A549 (cell line): Measurements from ENCODE around the gene PLCXD3. TPM values are rescaled to one million over a fixed set of nuclear protein-coding genes. Genes with fewer than 3 reads are reported as not detected.

Source experiments
- ATAC-seq, 2 experiments: fragments of 200-7000 bp in 1 of 2; fragments of >200 bp in 1 of 2; cut with Nextera tagmentation in 1 of 2; cut with Tn5 transposase in 1 of 2; 3 replicates each; pipeline versions ENCODE4 v1.8.0 to v1.9.1; 2018 to 2020; ENCODE audit warnings: mild to moderate bottlenecking in 1 of 2, moderate library complexity in 1 of 2
- CTCF ChIA-PET: fragments of 300-600 bp; sonication (Branson Sonifier 250); formaldehyde crosslinking; extraction: SDS; loops from one replicate; lab custom pipeline; 2021; ENCODE audit warnings: antibody characterized with exemption, inconsistent platforms; lab: Yijun Ruan, JAX
- POLR2A ChIA-PET: fragments of 350-600 bp; formaldehyde crosslinking; extraction: SDS; loops from one replicate; lab custom pipeline; 2021; ENCODE audit warnings: antibody characterized with exemption, inconsistent platforms; lab: Yijun Ruan, JAX
- DNase-seq, 2 experiments: peaks; one replicate each; pipeline versions ENCODE4 v3.0.0 to v3.0.0-alpha.2; 2011 to 2016; ENCODE audit warnings: low read depth in 1 of 2, low spot score in 1 of 2
- FAIRE-seq: peaks from 2 replicates; lab custom pipeline; 2011; peaks lifted over from hg19 to GRCh38; lab: Jason Lieb, UNC
- H3K27ac ChIP-seq, 2 experiments: fragments of >200 bp; sonication (Bioruptor Twin); formaldehyde crosslinking; 3 replicates each; pipeline ENCODE4 v1.5.1; 2016 to 2017
- H3K4me1 ChIP-seq: fragments of >200 bp; sonication (Bioruptor Twin); formaldehyde crosslinking; 3 replicates; pipeline ENCODE4 v1.6.1; 2016
- H3K4me2 ChIP-seq: fragments of >200 bp; sonication (Bioruptor Twin); formaldehyde crosslinking; 3 replicates; pipeline ENCODE4 v1.6.1; 2016
- H3K4me3 ChIP-seq: fragments of >200 bp; sonication (Bioruptor Twin); formaldehyde crosslinking; 3 replicates; pipeline ENCODE4 v1.5.1; 2016
- H3K9me3 ChIP-seq: fragments of >200 bp; sonication (Bioruptor Twin); formaldehyde crosslinking; 3 replicates; pipeline ENCODE4 v1.6.1; 2016
- ATOH8 ChIP-seq: fragments of 250-450 bp; sonication (Bioruptor Pico); IDR thresholded peaks from 2 replicates; pipeline ENCODE4 v1.5.0; 2020; ENCODE audit warnings: low read depth, mild to moderate bottlenecking, moderate library complexity
- BHLHE40 ChIP-seq: IDR thresholded peaks from 2 replicates; pipeline ENCODE4 v1.6.1; 2012; ENCODE audit warnings: low read depth, low read length, inconsistent platforms
- CHD4 ChIP-seq: fragments of 200-600 bp; sonication (generic); IDR thresholded peaks from 2 replicates; pipeline ENCODE4 v1.6.1; 2016; ENCODE audit warnings: antibody characterized with exemption, mild to moderate bottlenecking, borderline replicate concordance
- E2F6 ChIP-seq: IDR thresholded peaks from 2 replicates; pipeline ENCODE4 v1.6.1; 2012; ENCODE audit warnings: low read depth, borderline replicate concordance
- EHF ChIP-seq: fragments of 250-450 bp; sonication (Bioruptor Pico); IDR thresholded peaks from 2 replicates; pipeline ENCODE4 v1.5.0; 2020; ENCODE audit warnings: mild to moderate bottlenecking
- EP300 ChIP-seq, 2 experiments: fragments of >200 bp; sonication (Bioruptor Twin); formaldehyde crosslinking; IDR thresholded peaks; 2 replicates in 1 of 2; 3 replicates in 1 of 2; pipeline ENCODE4 v1.6.1; 2016 to 2017
- FOSB ChIP-seq: fragments of 250-450 bp; sonication (Bioruptor Pico); IDR thresholded peaks from 2 replicates; pipeline ENCODE4 v1.5.0; 2020; ENCODE audit warnings: mild to moderate bottlenecking, moderate library complexity
- FOXS1 ChIP-seq: fragments of 250-450 bp; sonication (Bioruptor Pico); IDR thresholded peaks from 2 replicates; pipeline ENCODE4 v1.5.0; 2020; ENCODE audit warnings: mild to moderate bottlenecking, moderate library complexity
- HDAC2 ChIP-seq: fragments of 200-600 bp; sonication (generic); IDR thresholded peaks from 2 replicates; pipeline ENCODE4 v1.6.1; 2016
- MAFK ChIP-seq: fragments of 450-650 bp; IDR thresholded peaks from 2 replicates; pipeline ENCODE4 v1.6.1; 2014; ENCODE audit not compliant: partially characterized antibody
- NR3C1 ChIP-seq: fragments of >200 bp; sonication (Bioruptor Twin); formaldehyde crosslinking; IDR thresholded peaks from 3 replicates; pipeline ENCODE4 v1.6.1; 2017
- PBX3 ChIP-seq: IDR thresholded peaks from 2 replicates; pipeline ENCODE4 v1.6.1; 2012
- POLR2A ChIP-seq: IDR thresholded peaks from 2 replicates; pipeline ENCODE4 v1.6.1; 2012; ENCODE audit warnings: mild to moderate bottlenecking, low read length
- POLR2AphosphoS2 ChIP-seq: conservative IDR thresholded peaks from 2 replicates; pipeline ENCODE4 v1.6.1; 2012; ENCODE audit warnings: low read length, improper control_type of control experiment, inconsistent platforms
- RARB ChIP-seq: fragments of 250-450 bp; sonication (Bioruptor Pico); IDR thresholded peaks from 2 replicates; pipeline ENCODE4 v1.8.0; 2021; ENCODE audit warnings: mild to moderate bottlenecking, moderate library complexity
- REST ChIP-seq: fragments of 200-600 bp; sonication (generic); IDR thresholded peaks from 2 replicates; pipeline ENCODE4 v1.6.1; 2016; ENCODE audit warnings: antibody characterized with exemption, mild to moderate bottlenecking, moderate library complexity
- RNF2 ChIP-seq: fragments of 200-600 bp; sonication (generic); IDR thresholded peaks from 2 replicates; pipeline ENCODE4 v1.6.1; 2016; ENCODE audit warnings: low read depth, mild to moderate bottlenecking, antibody characterized with exemption, moderate library complexity, borderline replicate concordance
- SMC3 ChIP-seq: fragments of >200 bp; sonication (Bioruptor Twin); formaldehyde crosslinking; IDR thresholded peaks from 3 replicates; pipeline ENCODE4 v1.6.1; 2018; ENCODE audit warnings: inconsistent platforms
- whole genome bisulfite sequencing: methylation state at CpG from one replicate; pipeline ENCODE4 v1.1.6; 2017; ENCODE audit errors: missing lambda C conversion rate; 5-methylcytosine and 5-hydroxymethylcytosine counted together
- polyA plus RNA-seq, 4 experiments: library from polyadenylated mRNA; depleted of rRNA in 3 of 4; stranded (reverse); fragments of >200 nt; fragmentation: RNase III in 1 of 4; extraction: RNeasy Plus Mini Kit Qiagen cat#74134 plus additional on column Dnase treatment in 1 of 4; gene quantifications; 2 replicates in 3 of 4; 3 replicates in 1 of 4; pipeline ENCODE4 v1.2.3, GENCODE V29; 2011 to 2017
- TF ChIP-seq, protein P1 (sequence below): IDR thresholded peaks from 2 replicates; pipeline ENCODE4 v1.6.1; 2012
- TF ChIP-seq, protein P2 (sequence below): fragments of 450-650 bp; IDR thresholded peaks from 2 replicates; pipeline ENCODE4 v1.6.1; 2014; ENCODE audit warnings: antibody characterized with exemption

Gene PLCXD3
- polyA plus RNA-seq, 2 of the 4 experiments (the other 2 are of a cell fraction): 1.2 to 1.6 TPM

DNA sequence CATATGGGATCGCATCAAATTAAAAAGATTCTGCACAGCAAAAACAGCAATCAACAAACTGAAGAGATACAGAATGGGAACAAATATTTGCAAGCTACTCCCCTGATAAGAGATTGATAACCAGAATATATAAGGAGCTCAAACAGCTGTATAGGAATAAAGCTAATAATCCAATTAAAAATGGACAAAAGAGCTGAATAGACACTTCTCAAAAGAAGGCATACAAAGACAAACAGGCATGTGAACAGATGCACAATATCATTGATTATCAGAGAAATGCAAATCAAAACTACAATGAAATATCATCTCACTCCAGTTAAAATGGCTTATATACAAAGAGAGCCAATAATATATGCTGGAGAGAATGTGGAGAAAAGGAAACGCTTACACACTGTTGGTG lies 110.6 kb downstream of the PLCXD3 start:
- ChIA-PET POLR2A (no interaction called here), CTCF (no interaction called here)
- Histone ChIP-seq H3K9me3 (peaks cover 9% of the 10 kb centered on the region; the same call in 1 of the 3 replicates), H3K4me3 (no peak overlapping the region), H3K4me2 (no peak overlapping the region), H3K27ac (no peak overlapping the region), H3K4me1 (peaks cover 15% of the 10 kb centered on the region)
- 88% methylated on average over 2 of the region's 2 CpGs for WGBS
- DNase-seq (no peak), FAIRE-seq (no peak), ATAC-seq (no peak)
- TF ChIP-seq, protein P1, sequence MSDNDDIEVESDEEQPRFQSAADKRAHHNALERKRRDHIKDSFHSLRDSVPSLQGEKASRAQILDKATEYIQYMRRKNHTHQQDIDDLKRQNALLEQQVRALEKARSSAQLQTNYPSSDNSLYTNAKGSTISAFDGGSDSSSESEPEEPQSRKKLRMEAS: no peak
- peak; percentile 69 for TF ChIP-seq MAFK
- no peak for TF ChIP-seq FOSB (CRISPR knock-in tag)
- no peak for TF ChIP-seq EHF

- Histone ChIP-seq H3K4me2 (no peak overlapping the region), H3K4me3 (no peak overlapping the region), H3K9me3 (no peaks in the 10 kb centered on the region), H3K4me1 (no peaks in the 10 kb centered on the region), H3K27ac (no peak overlapping the region)
- DNase-seq: no peak
- ATAC-seq: no peak
- no peak for FAIRE-seq
- POLR2A ChIA-PET: no interaction called here
- TF ChIP-seq EP300 (IDR thresholded peaks at IDR 0.05): no peak
- no peak for TF ChIP-seq PBX3
- no peak for TF ChIP-seq CHD4
- TF ChIP-seq ATOH8 (CRISPR knock-in tag): no peak
- no peak for TF ChIP-seq SMC3
- no peak for TF ChIP-seq HDAC2
- TF ChIP-seq E2F6: no peak
- no peak for TF ChIP-seq POLR2A
- TF ChIP-seq RARB (CRISPR knock-in tag): no peak
- TF ChIP-seq BHLHE40: no peak
- no peak for TF ChIP-seq POLR2AphosphoS2
- no peak for TF ChIP-seq RNF2
- no peak for TF ChIP-seq FOXS1
- TF ChIP-seq REST: no peak
- TF ChIP-seq NR3C1: no peak
- TF ChIP-seq, protein P2, sequence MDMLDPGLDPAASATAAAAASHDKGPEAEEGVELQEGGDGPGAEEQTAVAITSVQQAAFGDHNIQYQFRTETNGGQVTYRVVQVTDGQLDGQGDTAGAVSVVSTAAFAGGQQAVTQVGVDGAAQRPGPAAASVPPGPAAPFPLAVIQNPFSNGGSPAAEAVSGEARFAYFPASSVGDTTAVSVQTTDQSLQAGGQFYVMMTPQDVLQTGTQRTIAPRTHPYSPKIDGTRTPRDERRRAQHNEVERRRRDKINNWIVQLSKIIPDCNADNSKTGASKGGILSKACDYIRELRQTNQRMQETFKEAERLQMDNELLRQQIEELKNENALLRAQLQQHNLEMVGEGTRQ: no peak
- 78% methylated on average over 1 of the region's 1 CpG for WGBS
- CTCF ChIA-PET: interaction anchor here (1.0 kb wide), 1 partner anchor 10 kb away, joined by 4 read pairs; no protein-coding TSS in a partner anchor
These were observed 118.4 kb downstream of the PLCXD3 start for GRCh38 chr5:41392016-41392415.
